Measurements from ENCODE around the gene ADARB1.

Gene ADARB1

GRCh38 chr21:45112371-45112770, 38.0 kb downstream of the ADARB1 start:
- no peak overlapping the region for H3K27ac ChIP-seq (ENCODE audit: low read depth, low read length)
- no peak overlapping the region for H3K9ac ChIP-seq (ENCODE audit: low read length)
- H3K27me3 ChIP-seq (ENCODE audit: control insufficient read depth, insufficient read depth, low read length), result no peaks in the 10 kb centered on the region
- H3K36me3 ChIP-seq (ENCODE audit: control insufficient read depth, insufficient read depth, low read length), result no peaks in the 10 kb centered on the region
- peaks cover 20% of the 10 kb centered on the region for H3K4me1 ChIP-seq (ENCODE audit: control insufficient read depth, insufficient read depth, low read length)
- no peak overlapping the region for H3K4me3 ChIP-seq (ENCODE audit: low read length)

GRCh38 chr21:45113543-45113942, 39.2 kb downstream of the ADARB1 start:
- peaks cover 20% of the 10 kb centered on the region for H3K4me1 ChIP-seq (ENCODE audit: control insufficient read depth, insufficient read depth, low read length)

GRCh38 chr21:45114072-45114471, 39.7 kb downstream of the ADARB1 start:
- no peak overlapping the region for H3K4me3 ChIP-seq (ENCODE audit: low read length)
- H3K36me3 ChIP-seq (ENCODE audit: control insufficient read depth, insufficient read depth, low read length), result no peaks in the 10 kb centered on the region
- peaks cover 20% of the 10 kb centered on the region for H3K4me1 ChIP-seq (ENCODE audit: control insufficient read depth, insufficient read depth, low read length)
- no peak overlapping the region for H3K9ac ChIP-seq (ENCODE audit: low read length)
- H3K27ac ChIP-seq (ENCODE audit: low read depth, low read length), result peak overlapping the region; percentile 48
- H3K27me3 ChIP-seq (ENCODE audit: control insufficient read depth, insufficient read depth, low read length), result no peaks in the 10 kb centered on the region

More at GRCh38 chr21:45113543-45113942, 39.2 kb downstream of the ADARB1 start:
- Histone ChIP-seq H3K4me3 (ENCODE audit: low read length) (no peak overlapping the region), H3K27ac (ENCODE audit: low read depth, low read length) (peak overlapping the region; percentile 32), H3K36me3 (ENCODE audit: control insufficient read depth, insufficient read depth, low read length) (no peaks in the 10 kb centered on the region), H3K27me3 (ENCODE audit: control insufficient read depth, insufficient read depth, low read length) (no peaks in the 10 kb centered on the region), H3K9ac (ENCODE audit: low read length) (no peak overlapping the region)

DNA sequence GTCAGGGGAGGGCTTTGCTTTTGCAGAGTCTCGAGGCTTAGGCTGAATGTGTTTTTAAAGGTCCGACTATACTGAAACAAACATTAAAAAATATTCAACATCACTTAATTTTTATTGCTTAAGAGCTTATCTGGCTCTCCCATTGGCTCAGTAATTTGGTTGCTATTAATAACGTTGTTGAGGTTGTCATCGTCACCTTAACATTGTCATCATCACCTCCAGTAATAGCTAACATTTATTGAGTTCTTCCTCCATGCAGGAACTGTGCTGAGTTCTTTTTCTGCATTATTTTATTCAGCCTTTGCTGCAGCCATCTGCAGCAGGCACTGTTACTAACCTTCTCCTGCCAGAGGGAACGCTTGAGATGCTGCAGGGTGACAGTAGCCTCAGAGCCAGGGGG, 40.1 kb downstream of the ADARB1 start:
- no peaks in the 10 kb centered on the region for H3K27me3 ChIP-seq (ENCODE audit: control insufficient read depth, insufficient read depth, low read length)

DNA sequence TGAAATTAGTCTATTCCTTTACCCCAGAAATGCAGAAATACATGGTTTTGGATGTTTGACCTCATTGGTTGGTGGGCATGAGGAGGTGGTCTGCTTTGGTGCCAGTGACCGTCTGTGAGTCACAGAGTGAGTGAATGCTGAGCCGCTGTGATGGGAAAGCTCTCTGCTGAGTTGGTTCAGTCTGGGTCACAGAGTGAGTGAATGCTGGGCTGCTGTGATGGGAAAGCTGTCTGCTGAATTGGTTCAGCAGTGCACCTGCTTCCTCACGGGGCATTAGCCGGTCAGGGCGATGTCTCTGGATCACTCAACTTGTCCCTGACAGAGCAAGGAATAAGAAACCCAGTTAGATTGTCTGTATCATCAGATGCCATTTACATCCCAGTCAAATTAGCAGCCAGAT, 40.8 kb downstream of the ADARB1 start:
- H3K4me1 ChIP-seq (ENCODE audit: control insufficient read depth, insufficient read depth, low read length), result peaks cover 15% of the 10 kb centered on the region
- no peak overlapping the region for H3K27ac ChIP-seq (ENCODE audit: low read depth, low read length)
- no peaks in the 10 kb centered on the region for H3K27me3 ChIP-seq (ENCODE audit: control insufficient read depth, insufficient read depth, low read length)
- no peak overlapping the region for H3K4me3 ChIP-seq (ENCODE audit: low read length)
- H3K36me3 ChIP-seq (ENCODE audit: control insufficient read depth, insufficient read depth, low read length), result no peaks in the 10 kb centered on the region
- no peak overlapping the region for H3K9ac ChIP-seq (ENCODE audit: low read length)

More for the DNA sequence above, 40.1 kb downstream of the ADARB1 start:
- Histone ChIP-seq H3K4me3 (ENCODE audit: low read length) (no peak overlapping the region), H3K4me1 (ENCODE audit: control insufficient read depth, insufficient read depth, low read length) (peaks cover 20% of the 10 kb centered on the region), H3K9ac (ENCODE audit: low read length) (no peak overlapping the region), H3K36me3 (ENCODE audit: control insufficient read depth, insufficient read depth, low read length) (no peaks in the 10 kb centered on the region), H3K27ac (ENCODE audit: low read depth, low read length) (peak overlapping the region; percentile 48)

DNA sequence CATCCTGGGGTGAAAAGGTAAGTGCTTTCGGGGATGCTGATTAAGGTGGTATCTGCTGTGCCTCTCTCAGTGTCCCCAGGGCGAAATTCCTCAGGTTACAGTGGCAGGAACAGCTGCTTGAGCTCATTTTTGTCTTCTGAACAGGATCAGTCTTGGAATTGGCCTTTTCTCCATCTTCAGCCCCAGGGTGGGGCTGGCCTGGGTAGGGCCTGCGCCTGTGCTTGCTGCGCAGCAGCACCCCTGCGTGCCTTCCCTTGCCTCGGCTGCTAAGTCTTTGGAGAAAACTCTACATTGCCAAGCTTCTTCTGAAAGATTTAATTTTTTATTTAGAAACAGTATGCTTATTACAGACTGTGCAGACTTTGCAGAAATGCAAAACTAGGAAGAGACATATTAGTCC, 41.7 kb downstream of the ADARB1 start:
- H3K27me3 ChIP-seq (ENCODE audit: control insufficient read depth, insufficient read depth, low read length), result no peaks in the 10 kb centered on the region
- no peak overlapping the region for H3K4me3 ChIP-seq (ENCODE audit: low read length)
- H3K4me1 ChIP-seq (ENCODE audit: control insufficient read depth, insufficient read depth, low read length), result peaks cover 23% of the 10 kb centered on the region
- no peak overlapping the region for H3K9ac ChIP-seq (ENCODE audit: low read length)
- no peaks in the 10 kb centered on the region for H3K36me3 ChIP-seq (ENCODE audit: control insufficient read depth, insufficient read depth, low read length)
- no peak overlapping the region for H3K27ac ChIP-seq (ENCODE audit: low read depth, low read length)

DNA sequence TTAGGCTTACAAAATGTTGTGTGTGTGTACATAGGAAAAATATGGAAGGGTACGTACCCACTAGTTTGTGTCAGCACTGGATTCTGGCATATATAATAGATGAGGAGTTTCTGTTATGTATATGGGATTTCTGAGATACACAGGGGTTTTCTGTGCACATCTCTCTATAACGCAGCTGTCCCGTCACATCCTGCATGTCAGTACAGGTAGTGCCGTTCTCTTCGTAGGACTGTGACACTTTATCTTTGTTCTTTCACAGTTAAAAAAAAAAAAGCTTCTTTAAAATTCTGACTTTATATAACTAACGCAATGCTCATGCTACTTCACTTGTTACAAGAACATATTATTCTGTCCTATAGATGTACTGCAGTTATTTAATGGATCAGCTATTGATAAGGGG, 42.9 kb downstream of the ADARB1 start:
- H3K27me3 ChIP-seq (ENCODE audit: control insufficient read depth, insufficient read depth, low read length), result no peaks in the 10 kb centered on the region
- no peak overlapping the region for H3K9ac ChIP-seq (ENCODE audit: low read length)
- H3K36me3 ChIP-seq (ENCODE audit: control insufficient read depth, insufficient read depth, low read length), result no peaks in the 10 kb centered on the region
- H3K4me1 ChIP-seq (ENCODE audit: control insufficient read depth, insufficient read depth, low read length), result peaks cover 27% of the 10 kb centered on the region
- H3K27ac ChIP-seq (ENCODE audit: low read depth, low read length), result no peak overlapping the region
- H3K4me3 ChIP-seq (ENCODE audit: low read length), result no peak overlapping the region

DNA sequence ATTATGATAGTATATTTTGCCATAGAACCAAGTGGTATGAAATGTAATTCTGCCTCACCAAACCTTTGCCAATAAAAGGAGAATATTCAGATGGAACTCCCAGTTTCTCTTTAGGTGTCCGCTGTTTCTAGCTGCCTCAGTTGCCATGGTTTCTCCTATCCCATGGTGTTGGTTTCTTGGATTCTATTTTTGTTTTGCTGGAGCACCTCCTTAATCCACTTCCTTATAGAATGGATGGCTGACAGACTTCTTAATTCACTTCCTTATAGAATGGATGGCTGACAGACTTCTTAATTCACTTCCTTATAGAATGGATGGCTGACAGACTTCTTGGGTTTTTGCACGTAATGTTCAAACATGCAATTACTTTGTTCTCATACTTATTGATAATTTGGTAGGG, 43.7 kb downstream of the ADARB1 start:
- Histone ChIP-seq H3K27ac (ENCODE audit: low read depth, low read length) (no peak overlapping the region), H3K36me3 (ENCODE audit: control insufficient read depth, insufficient read depth, low read length) (no peaks in the 10 kb centered on the region), H3K4me1 (ENCODE audit: control insufficient read depth, insufficient read depth, low read length) (peaks cover 27% of the 10 kb centered on the region), H3K4me3 (ENCODE audit: low read length) (no peak overlapping the region), H3K9ac (ENCODE audit: low read length) (no peak overlapping the region), H3K27me3 (ENCODE audit: control insufficient read depth, insufficient read depth, low read length) (no peaks in the 10 kb centered on the region)

GRCh38 chr21:45119812-45120211, 45.4 kb downstream of the ADARB1 start:
- H3K4me3 ChIP-seq (ENCODE audit: low read length), result no peak overlapping the region
- peaks cover 19% of the 10 kb centered on the region for H3K4me1 ChIP-seq (ENCODE audit: control insufficient read depth, insufficient read depth, low read length)
- H3K36me3 ChIP-seq (ENCODE audit: control insufficient read depth, insufficient read depth, low read length), result no peaks in the 10 kb centered on the region
- H3K9ac ChIP-seq (ENCODE audit: low read length), result no peak overlapping the region
- H3K27ac ChIP-seq (ENCODE audit: low read depth, low read length), result peak overlapping the region; percentile 88
- no peaks in the 10 kb centered on the region for H3K27me3 ChIP-seq (ENCODE audit: control insufficient read depth, insufficient read depth, low read length)

- H3K27ac ChIP-seq (ENCODE audit: low read depth, low read length), result peak overlapping the region; percentile 88
- H3K4me3 ChIP-seq (ENCODE audit: low read length), result no peak overlapping the region
- no peaks in the 10 kb centered on the region for H3K27me3 ChIP-seq (ENCODE audit: control insufficient read depth, insufficient read depth, low read length)
- H3K4me1 ChIP-seq (ENCODE audit: control insufficient read depth, insufficient read depth, low read length), result peaks cover 24% of the 10 kb centered on the region
- no peak overlapping the region for H3K9ac ChIP-seq (ENCODE audit: low read length)
- no peaks in the 10 kb centered on the region for H3K36me3 ChIP-seq (ENCODE audit: control insufficient read depth, insufficient read depth, low read length)
These were observed 46.6 kb downstream of the ADARB1 start for GRCh38 chr21:45120975-45121374.

DNA sequence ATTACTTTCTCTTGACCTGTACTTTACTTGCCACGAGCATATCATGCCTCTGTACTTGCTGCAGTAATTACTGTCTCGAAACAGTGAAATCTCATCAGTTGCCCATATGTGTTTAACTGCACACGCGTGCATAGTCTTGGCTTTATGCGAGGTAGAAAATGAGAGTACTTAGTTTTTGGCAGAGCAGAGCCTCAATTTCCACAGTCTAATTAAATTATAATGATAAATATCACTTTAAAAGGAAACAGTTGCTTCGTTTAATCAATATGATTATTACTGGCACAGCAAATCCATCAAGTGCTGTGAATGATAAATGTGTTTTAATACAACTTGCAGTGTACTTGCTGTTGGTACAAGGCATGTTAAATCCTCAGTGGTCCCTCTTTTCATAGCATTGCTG, 47.6 kb downstream of the ADARB1 start:
- Histone ChIP-seq H3K4me3 (ENCODE audit: low read length) (no peak overlapping the region), H3K27me3 (ENCODE audit: control insufficient read depth, insufficient read depth, low read length) (no peaks in the 10 kb centered on the region), H3K9ac (ENCODE audit: low read length) (no peak overlapping the region), H3K4me1 (ENCODE audit: control insufficient read depth, insufficient read depth, low read length) (peaks cover 28% of the 10 kb centered on the region), H3K27ac (ENCODE audit: low read depth, low read length) (peak overlapping the region; percentile 88), H3K36me3 (ENCODE audit: control insufficient read depth, insufficient read depth, low read length) (no peaks in the 10 kb centered on the region)

- Histone ChIP-seq H3K9ac (ENCODE audit: low read length) (no peak overlapping the region), H3K27me3 (ENCODE audit: control insufficient read depth, insufficient read depth, low read length) (no peaks in the 10 kb centered on the region), H3K36me3 (ENCODE audit: control insufficient read depth, insufficient read depth, low read length) (no peaks in the 10 kb centered on the region), H3K27ac (ENCODE audit: low read depth, low read length) (no peak overlapping the region), H3K4me1 (ENCODE audit: control insufficient read depth, insufficient read depth, low read length) (peaks cover 28% of the 10 kb centered on the region), H3K4me3 (ENCODE audit: low read length) (no peak overlapping the region)
These were observed 48.2 kb downstream of the ADARB1 start for GRCh38 chr21:45122432-45123132.

DNA sequence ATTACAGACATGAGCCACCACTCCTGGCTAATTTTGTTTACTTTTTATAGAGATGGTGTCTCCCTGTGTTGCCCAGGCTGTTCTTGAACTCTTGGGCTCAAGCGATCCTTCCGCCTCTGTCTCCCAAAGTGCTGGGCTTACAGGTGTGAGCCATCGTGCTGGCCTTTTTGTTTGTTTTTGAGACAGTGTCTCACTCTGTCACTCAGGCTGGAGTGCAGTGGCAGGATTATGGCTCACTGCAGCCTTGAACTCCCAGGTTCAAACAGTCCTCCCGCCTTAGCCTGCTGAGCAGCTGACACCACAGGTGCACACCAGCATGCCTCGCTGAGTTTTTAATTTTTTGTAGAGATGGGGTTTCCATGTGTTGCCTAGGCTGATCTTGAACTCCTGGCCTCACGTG, 49.1 kb downstream of the ADARB1 start:
- Histone ChIP-seq H3K4me1 (ENCODE audit: control insufficient read depth, insufficient read depth, low read length) (peaks cover 28% of the 10 kb centered on the region), H3K27ac (ENCODE audit: low read depth, low read length) (no peak overlapping the region)

More for the DNA sequence above, 49.1 kb downstream of the ADARB1 start:
- no peaks in the 10 kb centered on the region for H3K36me3 ChIP-seq (ENCODE audit: control insufficient read depth, insufficient read depth, low read length)
- H3K4me3 ChIP-seq (ENCODE audit: low read length), result no peak overlapping the region
- H3K9ac ChIP-seq (ENCODE audit: low read length), result no peak overlapping the region
- H3K27me3 ChIP-seq (ENCODE audit: control insufficient read depth, insufficient read depth, low read length), result no peaks in the 10 kb centered on the region
